ENCODE measurements around the gene NPY1R.

The NPY1R gene

GRCh38 chr4:163284304-163284703 lies 48.1 kb downstream of the NPY1R start:
- Histone ChIP-seq H3K27ac (ENCODE audit: low read depth, low read length, poor library complexity, severe bottlenecking) (no peak overlapping the region), H3K4me2 (ENCODE audit: low read length) (no peak overlapping the region), H3K9me3 (ENCODE audit: low read length) (no peaks in the 10 kb centered on the region), H4K20me1 (ENCODE audit: insufficient read depth, low read length) (no peaks in the 10 kb centered on the region), H3K4me1 (ENCODE audit: insufficient read depth, low read length, severe bottlenecking) (no peaks in the 10 kb centered on the region), H3K4me3 (ENCODE audit: low read depth, low read length, poor library complexity, severe bottlenecking) (no peak overlapping the region), H3K79me2 (ENCODE audit: insufficient read depth, low read length) (no peaks in the 10 kb centered on the region), H3F3A (ENCODE audit: insufficient read depth, low read length) (no peaks in the 10 kb centered on the region), H3K27me3 (ENCODE audit: insufficient read depth, low read length) (no peaks in the 10 kb centered on the region), H3K36me3 (ENCODE audit: insufficient read depth, low read length) (no peaks in the 10 kb centered on the region), H2AFZ (ENCODE audit: low read length) (no peak overlapping the region), H3K9me2 (ENCODE audit: low read depth, low read length) (no peaks in the 10 kb centered on the region), H3K9ac (ENCODE audit: low read length) (no peak overlapping the region)
- TF ChIP-seq EZH2 (IDR thresholded peaks at IDR 0.05; ENCODE audit: borderline replicate concordance, low read length), result no peak
- TF ChIP-seq, protein P1, sequence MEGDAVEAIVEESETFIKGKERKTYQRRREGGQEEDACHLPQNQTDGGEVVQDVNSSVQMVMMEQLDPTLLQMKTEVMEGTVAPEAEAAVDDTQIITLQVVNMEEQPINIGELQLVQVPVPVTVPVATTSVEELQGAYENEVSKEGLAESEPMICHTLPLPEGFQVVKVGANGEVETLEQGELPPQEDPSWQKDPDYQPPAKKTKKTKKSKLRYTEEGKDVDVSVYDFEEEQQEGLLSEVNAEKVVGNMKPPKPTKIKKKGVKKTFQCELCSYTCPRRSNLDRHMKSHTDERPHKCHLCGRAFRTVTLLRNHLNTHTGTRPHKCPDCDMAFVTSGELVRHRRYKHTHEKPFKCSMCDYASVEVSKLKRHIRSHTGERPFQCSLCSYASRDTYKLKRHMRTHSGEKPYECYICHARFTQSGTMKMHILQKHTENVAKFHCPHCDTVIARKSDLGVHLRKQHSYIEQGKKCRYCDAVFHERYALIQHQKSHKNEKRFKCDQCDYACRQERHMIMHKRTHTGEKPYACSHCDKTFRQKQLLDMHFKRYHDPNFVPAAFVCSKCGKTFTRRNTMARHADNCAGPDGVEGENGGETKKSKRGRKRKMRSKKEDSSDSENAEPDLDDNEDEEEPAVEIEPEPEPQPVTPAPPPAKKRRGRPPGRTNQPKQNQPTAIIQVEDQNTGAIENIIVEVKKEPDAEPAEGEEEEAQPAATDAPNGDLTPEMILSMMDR (IDR thresholded peaks at IDR 0.05; ENCODE audit: low read length), result no peak

DNA sequence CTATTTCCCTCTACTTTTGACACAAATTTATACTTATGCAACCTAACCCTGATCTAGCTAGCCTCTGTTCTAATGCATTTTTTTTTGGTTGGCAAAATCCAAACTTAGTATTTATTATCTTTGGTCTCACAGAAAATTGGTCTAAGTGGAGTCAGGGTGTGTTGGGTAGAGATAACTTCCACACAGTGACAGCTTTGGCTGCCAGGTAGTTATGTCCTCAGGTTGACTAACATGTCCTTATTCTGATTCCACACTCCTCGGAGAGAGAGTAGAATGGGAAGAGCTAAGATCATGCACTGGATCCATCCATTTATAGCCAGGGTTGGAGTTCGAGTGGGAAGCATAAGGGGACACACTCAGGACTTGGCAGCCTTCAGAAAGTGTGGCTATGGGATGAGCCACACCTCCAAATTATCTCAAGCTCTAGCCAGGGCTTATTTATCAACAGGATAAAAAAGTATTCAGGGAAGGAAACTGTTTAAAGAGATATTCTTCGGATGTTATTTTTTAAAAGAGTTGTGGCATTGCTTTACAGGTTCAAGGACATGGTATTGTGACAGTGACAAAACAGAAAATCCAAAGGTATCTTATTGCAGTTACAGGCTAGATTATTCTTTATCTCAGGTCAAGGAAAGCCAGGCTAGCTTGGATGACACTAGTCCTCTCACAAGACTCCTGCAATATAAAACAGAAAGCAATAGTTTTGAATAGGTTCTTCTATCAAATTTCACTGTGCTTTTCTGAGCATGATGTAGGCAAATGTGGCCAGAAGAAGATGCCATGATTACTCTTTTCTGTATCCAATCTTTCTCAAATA lies 51.5 kb downstream of the NPY1R start:
- Histone ChIP-seq H3K27me3 (ENCODE audit: insufficient read depth, low read length) (no peaks in the 10 kb centered on the region), H3K27ac (ENCODE audit: low read depth, low read length, poor library complexity, severe bottlenecking) (no peak overlapping the region), H3K9ac (ENCODE audit: low read length) (no peak overlapping the region), H3K4me3 (ENCODE audit: low read depth, low read length, poor library complexity, severe bottlenecking) (no peak overlapping the region), H3K9me2 (ENCODE audit: low read depth, low read length) (no peaks in the 10 kb centered on the region), H3K4me2 (ENCODE audit: low read length) (no peak overlapping the region), H3K9me3 (ENCODE audit: low read length) (no peaks in the 10 kb centered on the region), H3F3A (ENCODE audit: insufficient read depth, low read length) (no peaks in the 10 kb centered on the region), H3K36me3 (ENCODE audit: insufficient read depth, low read length) (no peaks in the 10 kb centered on the region), H2AFZ (ENCODE audit: low read length) (no peak overlapping the region), H3K4me1 (ENCODE audit: insufficient read depth, low read length, severe bottlenecking) (no peaks in the 10 kb centered on the region), H3K79me2 (ENCODE audit: insufficient read depth, low read length) (no peaks in the 10 kb centered on the region), H4K20me1 (ENCODE audit: insufficient read depth, low read length) (no peaks in the 10 kb centered on the region)
- TF ChIP-seq, protein P1 (IDR thresholded peaks at IDR 0.05; ENCODE audit: low read length), result no peak
- no peak for TF ChIP-seq EZH2 (IDR thresholded peaks at IDR 0.05; ENCODE audit: borderline replicate concordance, low read length)

DNA sequence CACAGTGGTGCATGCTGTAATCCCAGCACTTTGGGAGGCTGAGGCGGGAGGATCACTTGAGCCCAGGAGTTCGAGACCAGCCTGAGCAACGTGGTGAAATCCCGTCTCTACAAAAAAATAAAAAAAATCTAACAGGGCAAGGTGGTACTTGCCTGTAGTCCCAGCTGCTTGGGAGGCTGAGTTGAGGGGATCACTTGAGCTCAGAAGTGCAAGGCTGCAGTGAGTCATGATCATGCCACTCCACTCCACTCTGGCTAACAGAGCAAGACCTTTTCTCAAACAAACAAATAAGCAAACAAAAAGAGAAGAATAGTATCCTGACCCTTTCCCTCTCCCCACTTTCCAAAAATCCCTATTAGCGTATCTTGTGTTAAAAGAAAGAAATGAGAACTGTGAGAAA lies 52.7 kb downstream of the NPY1R start:
- H3K27me3 ChIP-seq (ENCODE audit: insufficient read depth, low read length), result no peaks in the 10 kb centered on the region
- H3K79me2 ChIP-seq (ENCODE audit: insufficient read depth, low read length), result no peaks in the 10 kb centered on the region
- H3K9me2 ChIP-seq (ENCODE audit: low read depth, low read length), result no peaks in the 10 kb centered on the region
- H3K4me3 ChIP-seq (ENCODE audit: low read depth, low read length, poor library complexity, severe bottlenecking), result no peak overlapping the region
- no peaks in the 10 kb centered on the region for H3K9me3 ChIP-seq (ENCODE audit: low read length)
- no peaks in the 10 kb centered on the region for H3K36me3 ChIP-seq (ENCODE audit: insufficient read depth, low read length)
- no peaks in the 10 kb centered on the region for H4K20me1 ChIP-seq (ENCODE audit: insufficient read depth, low read length)
- no peak overlapping the region for H3K4me2 ChIP-seq (ENCODE audit: low read length)
- H3K9ac ChIP-seq (ENCODE audit: low read length), result no peak overlapping the region
- H2AFZ ChIP-seq (ENCODE audit: low read length), result no peak overlapping the region
- no peak overlapping the region for H3K27ac ChIP-seq (ENCODE audit: low read depth, low read length, poor library complexity, severe bottlenecking)
- TF ChIP-seq, protein P1 (IDR thresholded peaks at IDR 0.05; ENCODE audit: low read length), result no peak
- TF ChIP-seq EZH2 (IDR thresholded peaks at IDR 0.05; ENCODE audit: borderline replicate concordance, low read length), result no peak
- no peaks in the 10 kb centered on the region for H3F3A ChIP-seq (ENCODE audit: insufficient read depth, low read length)
- H3K4me1 ChIP-seq (ENCODE audit: insufficient read depth, low read length, severe bottlenecking), result no peaks in the 10 kb centered on the region

All from OCI-LY1 (cell line).